Neural progenitor cell (in vitro differentiated cells): ENCODE data around the gene CRLF1.

Source experiments
- EZH2 ChIP-seq: fragments of 200-600 bp; sonication (generic); IDR thresholded peaks from 2 replicates; pipeline ENCODE4 v1.6.1; 2017; ENCODE audit warnings: antibody characterized with exemption, mild to moderate bottlenecking, moderate library complexity
- TF ChIP-seq, protein P1 (sequence below): fragments of 200-600 bp; sonication (generic); IDR thresholded peaks from 2 replicates; pipeline ENCODE4 v1.5.1; 2017; ENCODE audit warnings: antibody characterized with exemption, mild to moderate bottlenecking

DNA sequence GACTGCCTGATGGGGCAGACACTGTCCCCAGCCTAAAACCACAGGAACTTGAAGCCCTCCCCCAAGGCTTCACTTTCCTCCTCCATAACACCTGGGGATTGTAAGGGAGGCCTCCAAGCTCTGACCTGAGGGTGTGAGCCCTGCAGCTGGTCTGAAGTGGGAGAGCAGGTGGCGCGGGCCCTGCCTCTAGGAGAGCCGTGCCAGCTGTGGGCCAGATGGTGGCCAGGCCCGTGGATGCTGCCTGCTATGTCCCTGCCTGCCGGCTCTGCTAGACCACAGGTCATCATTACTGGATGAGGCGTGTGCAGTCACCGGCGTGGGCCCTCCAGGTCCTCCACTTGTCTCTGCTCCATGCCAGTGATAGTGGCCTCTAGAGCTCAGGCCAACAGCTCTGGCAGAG, 26.7 kb upstream of the CRLF1 start:
- TF ChIP-seq, protein P1, sequence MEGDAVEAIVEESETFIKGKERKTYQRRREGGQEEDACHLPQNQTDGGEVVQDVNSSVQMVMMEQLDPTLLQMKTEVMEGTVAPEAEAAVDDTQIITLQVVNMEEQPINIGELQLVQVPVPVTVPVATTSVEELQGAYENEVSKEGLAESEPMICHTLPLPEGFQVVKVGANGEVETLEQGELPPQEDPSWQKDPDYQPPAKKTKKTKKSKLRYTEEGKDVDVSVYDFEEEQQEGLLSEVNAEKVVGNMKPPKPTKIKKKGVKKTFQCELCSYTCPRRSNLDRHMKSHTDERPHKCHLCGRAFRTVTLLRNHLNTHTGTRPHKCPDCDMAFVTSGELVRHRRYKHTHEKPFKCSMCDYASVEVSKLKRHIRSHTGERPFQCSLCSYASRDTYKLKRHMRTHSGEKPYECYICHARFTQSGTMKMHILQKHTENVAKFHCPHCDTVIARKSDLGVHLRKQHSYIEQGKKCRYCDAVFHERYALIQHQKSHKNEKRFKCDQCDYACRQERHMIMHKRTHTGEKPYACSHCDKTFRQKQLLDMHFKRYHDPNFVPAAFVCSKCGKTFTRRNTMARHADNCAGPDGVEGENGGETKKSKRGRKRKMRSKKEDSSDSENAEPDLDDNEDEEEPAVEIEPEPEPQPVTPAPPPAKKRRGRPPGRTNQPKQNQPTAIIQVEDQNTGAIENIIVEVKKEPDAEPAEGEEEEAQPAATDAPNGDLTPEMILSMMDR, result no peak
- no peak for TF ChIP-seq EZH2
